HEK293 (cell line): ENCODE measurements around the gene PKIG.

Experiments
- TCF7L2 ChIP-seq: IDR thresholded peaks from 2 replicates; pipeline ENCODE4 v1.6.1; 2011; ENCODE audit warnings: low read depth, mild to moderate bottlenecking, inconsistent platforms, low read length, moderate library complexity, borderline replicate concordance
- YY1 ChIP-seq: fragments of 450-650 bp; formaldehyde crosslinking; IDR thresholded peaks from 2 replicates; pipeline ENCODE4 v1.5.1; 2018; ENCODE audit warnings: missing biosample characterization, missing genetic modification characterization
- ZNF274 ChIP-seq, 2 experiments: fragments of 200-500 bp in 1 of 2; fragments of 450-650 bp in 1 of 2; sonication (Bioruptor generic) in 1 of 2; formaldehyde crosslinking in 1 of 2; IDR thresholded peaks; 2 replicates each; pipeline versions ENCODE4 v1.5.1 to v1.6.1; 2014 to 2016; ENCODE audit warnings: borderline replicate concordance in 1 of 2, inconsistent platforms in 1 of 2, low read length in 1 of 2, missing biosample characterization in 1 of 2, missing genetic modification characterization in 1 of 2
- ZNF48 ChIP-seq: fragments of 450-650 bp; formaldehyde crosslinking; IDR thresholded peaks from 2 replicates; pipeline ENCODE4 v1.5.1; 2016; ENCODE audit warnings: missing biosample characterization, missing genetic modification characterization
- ZNF707 ChIP-seq: fragments of 450-650 bp; formaldehyde crosslinking; IDR thresholded peaks from 2 replicates; pipeline ENCODE4 v1.5.1; 2016; ENCODE audit warnings: missing biosample characterization, missing genetic modification characterization
- ZSCAN16 ChIP-seq: fragments of 450-650 bp; formaldehyde crosslinking; IDR thresholded peaks from 2 replicates; pipeline ENCODE4 v1.5.1; 2016; ENCODE audit warnings: missing biosample characterization, missing genetic modification characterization
- TF ChIP-seq, protein P1 (sequence below): fragments of 450-650 bp; formaldehyde crosslinking; IDR thresholded peaks from 2 replicates; pipeline ENCODE4 v1.5.1; 2016; ENCODE audit warnings: missing biosample characterization, missing genetic modification characterization
- TF ChIP-seq, protein P2 (sequence below): fragments of 450-650 bp; formaldehyde crosslinking; IDR thresholded peaks from 2 replicates; pipeline ENCODE4 v1.5.1; 2016; ENCODE audit warnings: missing biosample characterization, missing genetic modification characterization
- TF ChIP-seq, protein P3 (sequence below): fragments of 450-650 bp; formaldehyde crosslinking; IDR thresholded peaks from 2 replicates; pipeline ENCODE4 v1.5.1; 2016; ENCODE audit warnings: missing biosample characterization, missing genetic modification characterization

DNA sequence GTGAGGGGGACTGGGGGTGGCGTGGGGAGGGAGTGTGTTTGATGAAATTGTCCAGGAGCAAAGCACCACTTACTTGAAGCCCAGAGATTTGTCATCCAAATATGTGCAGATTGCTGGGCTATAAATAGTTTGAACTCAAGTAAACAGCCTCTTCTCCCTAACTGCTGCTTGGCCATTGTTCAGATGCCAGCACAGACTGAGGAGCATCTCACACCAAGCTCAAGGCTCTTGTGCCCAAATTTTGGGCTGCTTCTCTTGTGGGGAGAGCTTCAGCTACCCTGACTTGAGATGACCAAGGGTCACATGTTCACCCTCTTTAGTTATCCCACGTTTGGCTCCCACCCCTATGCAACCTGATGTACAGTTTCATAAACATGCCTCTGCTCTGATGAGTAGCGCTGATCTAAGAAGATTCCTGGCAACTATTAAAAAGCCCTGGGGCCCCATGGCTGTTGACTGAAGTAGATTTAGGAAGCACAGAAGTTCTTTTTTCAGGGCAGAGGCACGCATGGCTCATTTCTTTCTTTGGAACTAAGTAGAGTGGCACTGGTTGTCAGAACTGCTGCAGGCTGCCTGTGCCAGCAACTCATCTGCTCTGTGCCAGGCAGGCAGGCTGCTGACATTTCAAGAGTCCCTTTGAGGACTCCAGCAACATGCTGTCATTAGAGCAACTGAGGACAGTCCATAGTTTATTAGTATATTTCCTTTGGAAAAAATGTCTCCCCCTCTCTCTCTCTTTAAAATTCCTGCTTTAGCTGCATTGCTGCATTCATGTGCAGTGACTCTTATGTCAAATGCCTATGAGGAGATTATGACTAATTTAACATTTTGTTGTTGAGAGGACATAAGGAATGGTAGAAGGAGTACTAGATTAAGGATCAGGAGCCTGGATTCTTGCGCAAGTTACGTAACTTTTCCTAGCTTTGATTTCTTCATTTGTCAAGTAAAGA is 9.6 kb upstream of the PKIG start:
- TF ChIP-seq, protein P1, sequence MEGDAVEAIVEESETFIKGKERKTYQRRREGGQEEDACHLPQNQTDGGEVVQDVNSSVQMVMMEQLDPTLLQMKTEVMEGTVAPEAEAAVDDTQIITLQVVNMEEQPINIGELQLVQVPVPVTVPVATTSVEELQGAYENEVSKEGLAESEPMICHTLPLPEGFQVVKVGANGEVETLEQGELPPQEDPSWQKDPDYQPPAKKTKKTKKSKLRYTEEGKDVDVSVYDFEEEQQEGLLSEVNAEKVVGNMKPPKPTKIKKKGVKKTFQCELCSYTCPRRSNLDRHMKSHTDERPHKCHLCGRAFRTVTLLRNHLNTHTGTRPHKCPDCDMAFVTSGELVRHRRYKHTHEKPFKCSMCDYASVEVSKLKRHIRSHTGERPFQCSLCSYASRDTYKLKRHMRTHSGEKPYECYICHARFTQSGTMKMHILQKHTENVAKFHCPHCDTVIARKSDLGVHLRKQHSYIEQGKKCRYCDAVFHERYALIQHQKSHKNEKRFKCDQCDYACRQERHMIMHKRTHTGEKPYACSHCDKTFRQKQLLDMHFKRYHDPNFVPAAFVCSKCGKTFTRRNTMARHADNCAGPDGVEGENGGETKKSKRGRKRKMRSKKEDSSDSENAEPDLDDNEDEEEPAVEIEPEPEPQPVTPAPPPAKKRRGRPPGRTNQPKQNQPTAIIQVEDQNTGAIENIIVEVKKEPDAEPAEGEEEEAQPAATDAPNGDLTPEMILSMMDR (tag by site-specific recombination): no peak
- TF ChIP-seq ZNF48 (no peak), YY1 (tag by site-specific recombination) (no peak), ZSCAN16 (tag by site-specific recombination) (no peak), TCF7L2 (no peak), ZNF707 (tag by site-specific recombination) (no peak), ZNF274 (IDR thresholded peaks at IDR 0.05; ENCODE audit: low read length) (no peak), ZNF274 (tag by site-specific recombination; IDR thresholded peaks at IDR 0.05; ENCODE audit: borderline replicate concordance) (no peak)
- TF ChIP-seq, protein P2, sequence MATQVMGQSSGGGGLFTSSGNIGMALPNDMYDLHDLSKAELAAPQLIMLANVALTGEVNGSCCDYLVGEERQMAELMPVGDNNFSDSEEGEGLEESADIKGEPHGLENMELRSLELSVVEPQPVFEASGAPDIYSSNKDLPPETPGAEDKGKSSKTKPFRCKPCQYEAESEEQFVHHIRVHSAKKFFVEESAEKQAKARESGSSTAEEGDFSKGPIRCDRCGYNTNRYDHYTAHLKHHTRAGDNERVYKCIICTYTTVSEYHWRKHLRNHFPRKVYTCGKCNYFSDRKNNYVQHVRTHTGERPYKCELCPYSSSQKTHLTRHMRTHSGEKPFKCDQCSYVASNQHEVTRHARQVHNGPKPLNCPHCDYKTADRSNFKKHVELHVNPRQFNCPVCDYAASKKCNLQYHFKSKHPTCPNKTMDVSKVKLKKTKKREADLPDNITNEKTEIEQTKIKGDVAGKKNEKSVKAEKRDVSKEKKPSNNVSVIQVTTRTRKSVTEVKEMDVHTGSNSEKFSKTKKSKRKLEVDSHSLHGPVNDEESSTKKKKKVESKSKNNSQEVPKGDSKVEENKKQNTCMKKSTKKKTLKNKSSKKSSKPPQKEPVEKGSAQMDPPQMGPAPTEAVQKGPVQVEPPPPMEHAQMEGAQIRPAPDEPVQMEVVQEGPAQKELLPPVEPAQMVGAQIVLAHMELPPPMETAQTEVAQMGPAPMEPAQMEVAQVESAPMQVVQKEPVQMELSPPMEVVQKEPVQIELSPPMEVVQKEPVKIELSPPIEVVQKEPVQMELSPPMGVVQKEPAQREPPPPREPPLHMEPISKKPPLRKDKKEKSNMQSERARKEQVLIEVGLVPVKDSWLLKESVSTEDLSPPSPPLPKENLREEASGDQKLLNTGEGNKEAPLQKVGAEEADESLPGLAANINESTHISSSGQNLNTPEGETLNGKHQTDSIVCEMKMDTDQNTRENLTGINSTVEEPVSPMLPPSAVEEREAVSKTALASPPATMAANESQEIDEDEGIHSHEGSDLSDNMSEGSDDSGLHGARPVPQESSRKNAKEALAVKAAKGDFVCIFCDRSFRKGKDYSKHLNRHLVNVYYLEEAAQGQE (tag by site-specific recombination): no peak
- TF ChIP-seq, protein P3, sequence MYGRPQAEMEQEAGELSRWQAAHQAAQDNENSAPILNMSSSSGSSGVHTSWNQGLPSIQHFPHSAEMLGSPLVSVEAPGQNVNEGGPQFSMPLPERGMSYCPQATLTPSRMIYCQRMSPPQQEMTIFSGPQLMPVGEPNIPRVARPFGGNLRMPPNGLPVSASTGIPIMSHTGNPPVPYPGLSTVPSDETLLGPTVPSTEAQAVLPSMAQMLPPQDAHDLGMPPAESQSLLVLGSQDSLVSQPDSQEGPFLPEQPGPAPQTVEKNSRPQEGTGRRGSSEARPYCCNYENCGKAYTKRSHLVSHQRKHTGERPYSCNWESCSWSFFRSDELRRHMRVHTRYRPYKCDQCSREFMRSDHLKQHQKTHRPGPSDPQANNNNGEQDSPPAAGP (tag by site-specific recombination): no peak
